GM12892 (cell line): ENCODE data around the gene GFY.

Experiments used
- POLR2A ChIP-seq: IDR thresholded peaks from 2 replicates; pipeline ENCODE4 v1.6.1; 2011; ENCODE audit warnings: low read depth, low read length, control low read depth
- POLR2AphosphoS5 ChIP-seq: IDR thresholded peaks from 2 replicates; pipeline ENCODE4 v1.6.1; 2011; ENCODE audit warnings: low read depth, low read length, control low read depth

- TF ChIP-seq POLR2A (no peak), POLR2AphosphoS5 (no peak)
Measured at GRCh38 chr19:49440439-49441209, 15.4 kb downstream of the GFY start.
